IPS DF 6.9 (cell line): ENCODE data around the gene C2CD5.

Experiments
- DNase-seq: peaks from one replicate; pipeline ENCODE4 v3.0.0-alpha.2; 2013; ENCODE audit warnings: low read depth, low spot score
- H3K27ac ChIP-seq: one replicate; pipeline ENCODE4 v1.5.1; 2013; ENCODE audit warnings: low read length, control low read depth
- H3K27me3 ChIP-seq: 2 replicates; pipeline ENCODE4 v1.6.1; 2013; ENCODE audit warnings: mild to moderate bottlenecking, low read length; ENCODE audit not compliant: control insufficient read depth, insufficient read depth
- H3K36me3 ChIP-seq: 2 replicates; pipeline ENCODE4 v1.6.1; 2013; ENCODE audit warnings: low read length; ENCODE audit not compliant: control insufficient read depth, insufficient read depth
- H3K4me1 ChIP-seq: 2 replicates; pipeline ENCODE4 v1.6.1; 2013; ENCODE audit warnings: low read length; ENCODE audit not compliant: control insufficient read depth, insufficient read depth
- H3K4me3 ChIP-seq: 2 replicates; pipeline ENCODE4 v1.5.1; 2013; ENCODE audit warnings: mild to moderate bottlenecking, low read length
- H3K9me3 ChIP-seq: 2 replicates; pipeline ENCODE4 v1.6.1; 2013; ENCODE audit warnings: low read length, inconsistent platforms; ENCODE audit not compliant: control insufficient read depth, insufficient read depth
- WGBS: extraction: QIAGEN DNeasy Blood & Tissue Kit; methylation state at CpG from one replicate; pipeline ENCODE4 v1.1.7; 2013; ENCODE audit warnings: mixed read lengths, missing lambda C conversion rate; ENCODE audit not compliant: insufficient read length, insufficient coverage; 5-methylcytosine and 5-hydroxymethylcytosine counted together

Gene C2CD5

GRCh38 chr12:22536346-22536945 is 7.9 kb downstream of the C2CD5 start:
- H3K27ac ChIP-seq: no peak overlapping the region
- no peaks in the 10 kb centered on the region for H3K9me3 ChIP-seq
- WGBS: 100% methylated on average over 1 of the region's 2 CpGs
- no peak overlapping the region for H3K4me3 ChIP-seq
- no peaks in the 10 kb centered on the region for H3K27me3 ChIP-seq
- DNase-seq: no peak
- H3K4me1 ChIP-seq: no peaks in the 10 kb centered on the region
- H3K36me3 ChIP-seq: no peaks in the 10 kb centered on the region; the same call in 1 of the 2 replicates

GRCh38 chr12:22535478-22535877 is 8.9 kb downstream of the C2CD5 start:
- H3K27ac ChIP-seq: no peak overlapping the region
- no peaks in the 10 kb centered on the region for H3K9me3 ChIP-seq
- no CpG with 5 or more reads among the region's 2 CpGs for WGBS
- no peaks in the 10 kb centered on the region for H3K27me3 ChIP-seq
- no peak for DNase-seq
- H3K4me3 ChIP-seq: no peak overlapping the region
- H3K36me3 ChIP-seq: no peaks in the 10 kb centered on the region; the same call in 1 of the 2 replicates
- H3K4me1 ChIP-seq: no peaks in the 10 kb centered on the region

- Histone ChIP-seq H3K36me3 (no peaks in the 10 kb centered on the region; the same call in 1 of the 2 replicates), H3K27ac (no peak overlapping the region), H3K4me1 (no peaks in the 10 kb centered on the region), H3K27me3 (no peaks in the 10 kb centered on the region), H3K9me3 (no peaks in the 10 kb centered on the region), H3K4me3 (no peak overlapping the region)
- no CpG with 5 or more reads among the region's 1 CpG for WGBS
- DNase-seq: no peak
Measured at GRCh38 chr12:22535038-22535437, 9.3 kb downstream of the C2CD5 start.

GRCh38 chr12:22533155-22533554 is 11.2 kb downstream of the C2CD5 start:
- Histone ChIP-seq H3K36me3 (no peaks in the 10 kb centered on the region; the same call in 1 of the 2 replicates), H3K4me1 (no peaks in the 10 kb centered on the region), H3K4me3 (no peak overlapping the region), H3K27ac (no peak overlapping the region), H3K27me3 (no peaks in the 10 kb centered on the region; the same call in 1 of the 2 replicates), H3K9me3 (no peaks in the 10 kb centered on the region)
- DNase-seq: no peak
- no CpG with 5 or more reads among the region's 4 CpGs for WGBS

- DNase-seq: no peak
- Histone ChIP-seq H3K4me1 (no peaks in the 10 kb centered on the region), H3K4me3 (no peak overlapping the region), H3K9me3 (no peaks in the 10 kb centered on the region), H3K27ac (no peak overlapping the region), H3K27me3 (no peaks in the 10 kb centered on the region; the same call in 1 of the 2 replicates), H3K36me3 (no peaks in the 10 kb centered on the region; the same call in 1 of the 2 replicates)
- no CpG with 5 or more reads among the region's 4 CpGs for WGBS
Measured at GRCh38 chr12:22532317-22532716, 12.0 kb downstream of the C2CD5 start.

GRCh38 chr12:22531205-22531604 is 13.1 kb downstream of the C2CD5 start:
- H3K9me3 ChIP-seq: no peaks in the 10 kb centered on the region
- no peak overlapping the region for H3K4me3 ChIP-seq
- no peak overlapping the region for H3K27ac ChIP-seq
- no peak for DNase-seq
- no peaks in the 10 kb centered on the region for H3K4me1 ChIP-seq
- H3K36me3 ChIP-seq: no peaks in the 10 kb centered on the region; the same call in 1 of the 2 replicates
- no peaks in the 10 kb centered on the region; the same call in 1 of the 2 replicates for H3K27me3 ChIP-seq
- WGBS: no CpG with 5 or more reads among the region's 2 CpGs

- Histone ChIP-seq H3K36me3 (no peaks in the 10 kb centered on the region; the same call in 1 of the 2 replicates), H3K27ac (no peak overlapping the region), H3K4me3 (no peak overlapping the region), H3K4me1 (no peaks in the 10 kb centered on the region), H3K9me3 (no peaks in the 10 kb centered on the region), H3K27me3 (no peaks in the 10 kb centered on the region; the same call in 1 of the 2 replicates)
- no CpG with 5 or more reads among the region's 3 CpGs for WGBS
- DNase-seq: no peak
Measured at GRCh38 chr12:22529281-22530060, 14.9 kb downstream of the C2CD5 start.

GRCh38 chr12:22527999-22528398 is 16.3 kb downstream of the C2CD5 start:
- no peak overlapping the region for H3K4me3 ChIP-seq
- H3K36me3 ChIP-seq: no peaks in the 10 kb centered on the region; the same call in 1 of the 2 replicates
- no peaks in the 10 kb centered on the region for H3K4me1 ChIP-seq
- H3K27ac ChIP-seq: no peak overlapping the region
- WGBS: no CpG with 5 or more reads among the region's 1 CpG
- no peaks in the 10 kb centered on the region; the same call in 1 of the 2 replicates for H3K27me3 ChIP-seq
- H3K9me3 ChIP-seq: no peaks in the 10 kb centered on the region
- DNase-seq: no peak

GRCh38 chr12:22526836-22527235 is 17.5 kb downstream of the C2CD5 start:
- no peak overlapping the region for H3K27ac ChIP-seq
- peaks cover 2% of the 10 kb centered on the region; the same call in 1 of the 2 replicates for H3K36me3 ChIP-seq
- H3K4me3 ChIP-seq: no peak overlapping the region
- WGBS: no CpG with 5 or more reads among the region's 3 CpGs
- H3K4me1 ChIP-seq: no peaks in the 10 kb centered on the region
- no peak for DNase-seq
- no peaks in the 10 kb centered on the region for H3K9me3 ChIP-seq
- no peaks in the 10 kb centered on the region; the same call in 1 of the 2 replicates for H3K27me3 ChIP-seq

GRCh38 chr12:22525426-22525825 is 18.9 kb downstream of the C2CD5 start:
- WGBS: no CpG with 5 or more reads among the region's 2 CpGs

More at GRCh38 chr12:22525426-22525825, 18.9 kb downstream of the C2CD5 start:
- Histone ChIP-seq H3K27me3 (no peaks in the 10 kb centered on the region; the same call in 1 of the 2 replicates), H3K4me3 (no peak overlapping the region), H3K36me3 (peaks cover 2% of the 10 kb centered on the region; the same call in 1 of the 2 replicates), H3K4me1 (no peaks in the 10 kb centered on the region), H3K9me3 (no peaks in the 10 kb centered on the region), H3K27ac (no peak overlapping the region)
- DNase-seq: no peak
